AG20443 (cell line): ENCODE results near the gene MPST.
A peak's percentile ranks its signal among the peaks of the same experiment; 100 is the strongest.

Experiments
- DNase-seq: peaks from one replicate; pipeline ENCODE4 v3.0.0; 2012; ENCODE audit warnings: low spot score, mixed read lengths

Gene MPST

GRCh38 chr22:37001826-37002225 lies 17.7 kb upstream of the MPST start:
- no peak for DNase-seq

GRCh38 chr22:37002633-37003032 lies 16.9 kb upstream of the MPST start:
- DNase-seq = no peak

GRCh38 chr22:37007651-37008050 lies 11.9 kb upstream of the MPST start:
- DNase-seq = no peak

- no peak for DNase-seq
Measured at GRCh38 chr22:37008365-37008764, 11.2 kb upstream of the MPST start.

GRCh38 chr22:37009490-37009889 lies 10.1 kb upstream of the MPST start:
- no peak for DNase-seq

GRCh38 chr22:37010174-37010573 lies 9.4 kb upstream of the MPST start:
- DNase-seq = no peak

- DNase-seq = no peak
Measured at GRCh38 chr22:37010976-37011375, 8.6 kb upstream of the MPST start.

- no peak for DNase-seq
Measured at GRCh38 chr22:37011472-37011871, 8.1 kb upstream of the MPST start.

GRCh38 chr22:37012262-37012904 lies 7.2 kb upstream of the MPST start:
- no peak for DNase-seq

- DNase-seq = no peak
Measured at GRCh38 chr22:37012956-37013355, 6.6 kb upstream of the MPST start.

- no peak for DNase-seq
Measured at GRCh38 chr22:37014415-37014806, 5.1 kb upstream of the MPST start.

- no peak for DNase-seq
Measured at GRCh38 chr22:37014835-37015586, 4.5 kb upstream of the MPST start.

- DNase-seq = no peak
Measured at GRCh38 chr22:37015587-37015878, 4.0 kb upstream of the MPST start.

- DNase-seq = no peak
Measured at GRCh38 chr22:37016134-37016910, 3.2 kb upstream of the MPST start.

GRCh38 chr22:37017356-37017755 lies 2.2 kb upstream of the MPST start:
- DNase-seq = no peak

- no peak for DNase-seq
Measured at GRCh38 chr22:37018086-37018814, 1.3 kb upstream of the MPST start.

- DNase-seq = peak; percentile 69
Measured at GRCh38 chr22:37018815-37019308, 680 bp upstream of the MPST start.

- DNase-seq = peak; percentile 70
Measured at GRCh38 chr22:37020192-37020479, 594 bp downstream of the MPST start.

GRCh38 chr22:37021041-37021440 lies 1.5 kb downstream of the MPST start:
- no peak for DNase-seq

- peak; percentile 70 for DNase-seq
Measured at GRCh38 chr22:37021710-37022482, 2.4 kb downstream of the MPST start.

- no peak for DNase-seq
Measured at GRCh38 chr22:37022483-37023337, 3.2 kb downstream of the MPST start.
